GM12878 (cell line): Measurements from ENCODE around the gene DCX. TPM values are rescaled to one million over a fixed set of nuclear protein-coding genes. Genes with fewer than 3 reads are reported as not detected.

Source experiments
- ATAC-seq: fragments of 200-7000 bp; cut with Tn5 transposase; 3 replicates; pipeline ENCODE4 v1.9.1; 2020; ENCODE audit warnings: mild to moderate bottlenecking, moderate library complexity
- BruUV-seq: library from RNA; stranded (reverse); fragments of 400-500 nt; replicated peaks from 2 replicates; lab custom pipeline; 2021; lab: Mats Ljungman, UMichigan
- CTCF ChIA-PET: fragments of 300-600 bp; sonication (Branson Sonifier 250); formaldehyde crosslinking; extraction: SDS; loops from one replicate; lab custom pipeline; 2021; ENCODE audit warnings: inconsistent platforms; lab: Yijun Ruan, JAX
- POLR2A ChIA-PET: fragments of 350-600 bp; formaldehyde crosslinking; extraction: SDS; loops from one replicate; lab custom pipeline; 2021; ENCODE audit warnings: inconsistent platforms; lab: Charles Lee
- RAD21 ChIA-PET: fragments of 300-600 bp; sonication (Branson Sonifier 250); formaldehyde crosslinking; loops from one replicate; lab custom pipeline; 2023; ENCODE audit warnings: antibody characterized with exemption; ENCODE audit not compliant: unreplicated experiment; lab: Charles Lee
- SMC1A ChIA-PET: fragments of 300-600 bp; sonication (Branson Sonifier 250); formaldehyde crosslinking; loops from one replicate; lab custom pipeline; 2023; ENCODE audit not compliant: unreplicated experiment, uncharacterized antibody; lab: Charles Lee
- DNase-seq: peaks from one replicate; pipeline ENCODE4 v3.0.0-alpha.2; 2011; ENCODE audit warnings: low read depth, low spot score
- FAIRE-seq: peaks from 3 replicates; lab custom pipeline; 2011; peaks lifted over from hg19 to GRCh38; lab: Jason Lieb, UNC
- H2AFZ ChIP-seq: 2 replicates; pipeline ENCODE4 v1.6.0; 2011; ENCODE audit warnings: low read depth, low read length, control low read depth; ENCODE audit not compliant: control insufficient read depth
- H3K27ac ChIP-seq: 2 replicates; pipeline ENCODE4 v1.5.1; 2011; ENCODE audit warnings: control low read depth; ENCODE audit not compliant: control insufficient read depth, insufficient read depth
- H3K27me3 ChIP-seq, 2 experiments: replicated peaks in 1 of 2; 2 replicates each; pipeline versions ENCODE4 v1.6.0 to v1.6.1; 2011; ENCODE audit warnings: low read length in 1 of 2; ENCODE audit not compliant: control insufficient read depth in 2 of 2, insufficient read depth in 2 of 2
- H3K36me3 ChIP-seq, 2 experiments: 2 replicates each; pipeline ENCODE4 v1.5.1; 2011; ENCODE audit warnings: low read length in 1 of 2; ENCODE audit not compliant: control insufficient read depth in 2 of 2, insufficient read depth in 2 of 2
- H3K4me1 ChIP-seq: 2 replicates; pipeline ENCODE4 v1.6.1; 2011; ENCODE audit warnings: mild to moderate bottlenecking, low read length, moderate library complexity, mixed read lengths; ENCODE audit not compliant: control insufficient read depth, insufficient read depth
- H3K4me2 ChIP-seq: 2 replicates; pipeline ENCODE4 v1.6.0; 2011; ENCODE audit warnings: control low read depth; ENCODE audit not compliant: control insufficient read depth, insufficient read depth
- H3K4me3 ChIP-seq: fragments of 200-600 bp; sonication (generic); 2 replicates; pipeline ENCODE4 v1.5.1; 2016
- H3K79me2 ChIP-seq: 2 replicates; pipeline ENCODE4 v1.6.0; 2011; ENCODE audit warnings: low read length; ENCODE audit not compliant: control insufficient read depth, insufficient read depth
- H3K9ac ChIP-seq: 2 replicates; pipeline ENCODE4 v1.8.0; 2011; ENCODE audit warnings: low read length, control low read depth, mixed read lengths; ENCODE audit not compliant: control insufficient read depth, insufficient read depth
- H3K9me3 ChIP-seq: replicated peaks from 3 replicates; pipeline ENCODE4 v1.5.1; 2011; ENCODE audit warnings: mild to moderate bottlenecking, low read length; ENCODE audit not compliant: control insufficient read depth, insufficient read depth
- H4K20me1 ChIP-seq: 2 replicates; pipeline ENCODE4 v1.6.0; 2011; ENCODE audit not compliant: control insufficient read depth, insufficient read depth
- CBX3 ChIP-seq: fragments of 200-600 bp; sonication (generic); IDR thresholded peaks from 2 replicates; pipeline ENCODE4 v1.6.1; 2016; ENCODE audit warnings: low read depth, borderline replicate concordance
- CTCF ChIP-seq, 3 experiments: IDR thresholded peaks in 2 of 3; conservative IDR thresholded peaks in 1 of 3; 2 replicates each; pipeline ENCODE4 v1.5.1; 2011; ENCODE audit warnings: low read depth in 3 of 3, low read length in 3 of 3, mild to moderate bottlenecking in 3 of 3, control low read depth in 2 of 3, moderate library complexity in 2 of 3, inconsistent platforms in 1 of 3, mixed read lengths in 1 of 3; ENCODE audit not compliant: control insufficient read depth in 2 of 3, insufficient read depth in 1 of 3; ENCODE audit errors: extremely low read depth in 1 of 3
- JUNB ChIP-seq: IDR thresholded peaks from 2 replicates; pipeline ENCODE4 v1.6.1; 2016; ENCODE audit warnings: antibody characterized with exemption, mild to moderate bottlenecking
- RAD21 ChIP-seq: IDR thresholded peaks from 2 replicates; pipeline ENCODE4 v1.6.1; 2011; ENCODE audit warnings: mild to moderate bottlenecking, low read depth, low read length, moderate library complexity; ENCODE audit not compliant: insufficient read depth
- RELB ChIP-seq: fragments of 450-650 bp; IDR thresholded peaks from 2 replicates; pipeline ENCODE4 v1.6.1; 2017; ENCODE audit warnings: low read depth, mild to moderate bottlenecking, moderate library complexity
- SMC3 ChIP-seq: IDR thresholded peaks from 2 replicates; pipeline ENCODE4 v1.6.1; 2011; ENCODE audit warnings: low read length, improper control_type of control experiment, borderline replicate concordance
- WGBS: methylation state at CpG from one replicate; pipeline ENCODE4 v1.1.6; 2016; ENCODE audit warnings: low lambda C conversion rate; ENCODE audit not compliant: insufficient replicate concordance, insufficient coverage; ENCODE audit errors: missing lambda C conversion rate; 5-methylcytosine and 5-hydroxymethylcytosine counted together
- in situ Hi-C: fragments of 300-500 bp; cut with MboI; formaldehyde crosslinking; loops from 9 replicates; pipeline ENCODE4 v1.14.3; 2018; ENCODE audit warnings: mixed read lengths
- intact Hi-C: fragments of 100-400 bp; cut with micrococcal nuclease; formaldehyde crosslinking; loops from one replicate; pipeline ENCODE4 v1.14.2; 2022; ENCODE audit not compliant: unreplicated experiment
- polyA plus RNA-seq, 11 experiments: library from polyadenylated mRNA; depleted of rRNA in 4 of 11; unstranded in 6 of 11; stranded (reverse) in 5 of 11; fragments of >200 nt; fragmentation: Nextera tagmentation in 4 of 11; fragmentation: Illumina TruSeq in 1 of 11; extraction: Ambion mirVana in 4 of 11; extraction: Trizol in 1 of 11; gene quantifications; 1 replicate in 1 of 11; 2 replicates in 10 of 11; pipeline versions ENCODE4 v1.2.1 to v1.2.3, GENCODE V29; 2011 to 2016; ENCODE audit warnings: inconsistent platforms in 2 of 11, missing spikeins in 2 of 11, low read depth in 1 of 11
- small RNA-seq: library from RNA; depleted of rRNA; stranded (forward); fragments of <200 nt; gene quantifications from one replicate; pipeline ENCODE3, GENCODE V24; 2014
- total RNA-seq, 4 experiments: library from RNA; depleted of rRNA in 3 of 4; stranded (reverse); fragments of >200 nt in 3 of 4; fragmentation: Illumina TruSeq in 1 of 4; extraction: Trizol in 1 of 4; gene quantifications; 2 replicates each; pipeline versions ENCODE4 v1.2.1 to v1.2.3, GENCODE V29; 2013 to 2021

Gene DCX
- total and polyA plus RNA-seq, 10 of the 15 experiments (the other 5 are each of a cell fraction or from before 2014, with no cell fraction given): under 0.01 TPM; not detected in 9

GRCh38 chrX:111254896-111255693 lies 156.9 kb downstream of the DCX start (continued):
- TF ChIP-seq RELB (no peak), JUNB (no peak)

- Histone ChIP-seq H3K27ac (no peak overlapping the region), H3K4me3 (no peak overlapping the region), H3K79me2 (no peaks in the 10 kb centered on the region), H2AFZ (no peak overlapping the region), H3K27me3 (no peaks in the 10 kb centered on the region), H3K4me1 (no peaks in the 10 kb centered on the region), H4K20me1 (no peaks in the 10 kb centered on the region), H3K36me3 (no peaks in the 10 kb centered on the region), H3K9me3 (no peaks in the 10 kb centered on the region), H3K9ac (no peak overlapping the region), H3K4me2 (no peak overlapping the region)
- TF ChIP-seq CBX3 (no peak), CTCF (IDR thresholded peaks at IDR 0.05 in 2 of 3, conservative IDR thresholded peaks at IDR 0.05 in 1 of 3; ENCODE audit: control insufficient read depth in 2 of 3, extremely low read depth in 1 of 3, insufficient read depth in 1 of 3, low read depth in 3 of 3, low read length in 3 of 3) (peak; percentile 35 to 58 (median 51); a peak in 4 of 6 replicates), RAD21 (peak; percentile 78), SMC3 (peak; percentile 50; the same call in 1 of the 2 replicates)
- ChIA-PET POLR2A (no interaction called here), SMC1A (interaction anchor here (0.8 to 2.0 kb wide), 7 partner anchors 10 to 408 kb away, joined by 3 to 7 read pairs (median 3); no protein-coding TSS in a partner anchor), RAD21 (interaction anchor here (0.7 to 1.0 kb wide), 3 partner anchors 146 to 397 kb away, joined by 3 to 5 read pairs (median 4); no protein-coding TSS in a partner anchor), CTCF (interaction anchor here (0.6 to 2.9 kb wide), 11 partner anchors 10 to 390 kb away, joined by 3 to 22 read pairs (median 4); partner anchors contain the start of gene PAK3)
- no TSS peak for BruUV-seq
- WGBS: 0% methylated on average over 2 of the region's 2 CpGs
- DNase-seq (no peak), FAIRE-seq (no peak), ATAC-seq (0 out of 3 replicates have a peak, but pooled peaks have one; percentile 34)
- in situ Hi-C loops: loop anchor here (10.0 kb wide), 3 partner anchors 149 to 389 kb away; partner anchors contain the start of gene PAK3
- intact Hi-C loops: loop anchor here (1.0 to 10.0 kb wide), 5 partner anchors 77 to 792 kb away; no protein-coding TSS in a partner anchor
Measured at GRCh38 chrX:111244235-111244750, 167.7 kb downstream of the DCX start.

Small RNA genes lying within 50 kb of the gene (small RNA-seq; reads per million reads assigned to genes)
- gene RNU6-496P: not detected

Other genes starting within 250 kb of the DCX start
- not detected in 2 replicates for gene CAPN6, start 141.7 kb downstream of the DCX start, total RNA-seq (2014; rRNA removed)
- not detected in 2 replicates for gene CAPN6, start 141.7 kb downstream of the DCX start, total RNA-seq (2014; rRNA removed; fragmentation: Illumina TruSeq; extraction: Trizol)
- not detected in 2 replicates for gene CAPN6, start 141.7 kb downstream of the DCX start, total RNA-seq (2021)
- not detected in 2 replicates for gene CAPN6, start 141.7 kb downstream of the DCX start, polyA plus RNA-seq (2011; rRNA removed)
- not detected in 2 replicates for gene CAPN6, start 141.7 kb downstream of the DCX start, polyA plus RNA-seq (2014; fragmentation: Illumina TruSeq; extraction: Trizol)
- gene CAPN6, start 141.7 kb downstream of the DCX start, polyA plus RNA-seq (2014; fragmentation: Nextera tagmentation; extraction: Ambion mirVana): not detected
- 0.01 TPM in 1 of 2 replicates, not detected in the other for gene CAPN6, start 141.7 kb downstream of the DCX start, polyA plus RNA-seq (2014; rRNA removed)
- not detected for gene CAPN6, start 141.7 kb downstream of the DCX start, polyA plus RNA-seq (2016; fragmentation: Nextera tagmentation; extraction: Ambion mirVana)
- not detected in 2 replicates for gene SERTM2, start 99.5 kb upstream of the DCX start, total RNA-seq (2014; rRNA removed)
- not detected in 2 replicates for gene SERTM2, start 99.5 kb upstream of the DCX start, total RNA-seq (2014; rRNA removed; fragmentation: Illumina TruSeq; extraction: Trizol)
- not detected in 2 replicates for gene SERTM2, start 99.5 kb upstream of the DCX start, total RNA-seq (2021)
- not detected in 2 replicates for gene SERTM2, start 99.5 kb upstream of the DCX start, polyA plus RNA-seq (2011; rRNA removed)
- not detected in 2 replicates for gene SERTM2, start 99.5 kb upstream of the DCX start, polyA plus RNA-seq (2014; fragmentation: Illumina TruSeq; extraction: Trizol)
- not detected for gene SERTM2, start 99.5 kb upstream of the DCX start, polyA plus RNA-seq (2014; fragmentation: Nextera tagmentation; extraction: Ambion mirVana)
- not detected in 2 replicates for gene SERTM2, start 99.5 kb upstream of the DCX start, polyA plus RNA-seq (2014; rRNA removed)
- gene SERTM2, start 99.5 kb upstream of the DCX start, polyA plus RNA-seq (2016; fragmentation: Nextera tagmentation; extraction: Ambion mirVana): not detected